Brain pericyte (primary cell): ENCODE data around the gene KLF7.

Experiments
- DNase-seq: peaks from one replicate; pipeline ENCODE4 v3.0.0-alpha.2; 2012; ENCODE audit warnings: low read depth, low spot score

Gene KLF7

GRCh38 chr2:207093234-207093633 lies 72.5 kb downstream of the KLF7 start:
- no peak for DNase-seq

- DNase-seq = no peak
These were observed 72.9 kb downstream of the KLF7 start for GRCh38 chr2:207092818-207093217.

- DNase-seq = no peak
These were observed 73.8 kb downstream of the KLF7 start for GRCh38 chr2:207091928-207092327.

DNA sequence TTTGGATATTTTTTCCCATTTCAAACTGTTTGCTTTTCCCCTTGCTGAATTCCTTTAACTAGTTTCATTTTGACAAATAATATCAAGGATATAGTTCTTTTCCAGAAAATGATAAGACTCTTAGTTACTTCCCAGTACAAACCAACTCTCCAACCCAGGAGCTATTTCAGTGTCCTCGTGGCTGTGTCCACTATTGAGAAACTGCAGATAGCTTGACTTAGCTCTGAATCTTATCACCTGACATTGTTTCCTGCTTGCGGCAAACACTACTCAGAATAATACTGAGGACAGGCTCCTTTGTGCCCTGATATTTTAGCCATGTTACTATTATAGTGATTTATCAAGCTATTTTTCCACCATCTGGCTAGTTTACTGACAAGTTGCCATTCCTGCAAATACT lies 74.6 kb downstream of the KLF7 start:
- no peak for DNase-seq

GRCh38 chr2:207090389-207090788 lies 75.4 kb downstream of the KLF7 start:
- DNase-seq = no peak

DNA sequence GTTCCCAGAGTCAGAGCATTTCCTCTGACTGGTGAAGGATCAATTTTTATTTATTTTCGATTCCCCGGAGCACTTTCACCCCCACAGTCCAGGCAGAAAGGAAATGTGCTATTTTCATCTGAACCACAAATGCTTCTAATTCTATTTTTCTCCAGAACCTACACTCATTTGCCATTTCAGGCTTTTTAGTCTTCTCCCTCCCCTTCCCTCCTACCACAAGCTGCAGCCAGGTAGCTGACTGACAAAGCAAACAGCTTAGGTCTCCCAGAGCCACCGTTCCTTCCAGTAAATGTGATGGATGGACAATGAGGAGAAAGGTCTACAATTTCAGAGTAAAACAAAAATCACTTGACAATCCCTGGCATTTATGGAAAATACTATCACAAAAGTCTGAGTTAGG lies 76.9 kb downstream of the KLF7 start:
- no peak for DNase-seq

DNA sequence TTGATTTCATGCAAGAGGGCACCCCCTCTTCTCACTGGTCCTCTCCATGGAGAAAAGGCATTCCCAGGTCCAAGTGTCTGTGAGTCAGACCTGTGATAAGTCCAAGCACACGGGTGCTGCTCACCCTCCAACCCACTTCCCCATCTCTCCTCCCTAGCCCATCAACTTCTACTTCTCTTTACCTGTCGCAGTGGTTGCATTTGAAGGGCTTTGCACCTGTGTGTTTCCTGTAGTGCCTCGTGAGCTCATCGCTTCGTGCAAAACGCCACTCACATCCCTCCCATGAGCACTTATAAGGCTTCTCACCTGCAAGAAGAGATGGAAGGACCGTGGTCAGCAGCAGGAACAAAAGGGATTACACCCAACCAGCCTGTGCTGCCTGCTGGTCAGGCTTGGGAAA lies 77.5 kb downstream of the KLF7 start:
- DNase-seq = no peak

DNA sequence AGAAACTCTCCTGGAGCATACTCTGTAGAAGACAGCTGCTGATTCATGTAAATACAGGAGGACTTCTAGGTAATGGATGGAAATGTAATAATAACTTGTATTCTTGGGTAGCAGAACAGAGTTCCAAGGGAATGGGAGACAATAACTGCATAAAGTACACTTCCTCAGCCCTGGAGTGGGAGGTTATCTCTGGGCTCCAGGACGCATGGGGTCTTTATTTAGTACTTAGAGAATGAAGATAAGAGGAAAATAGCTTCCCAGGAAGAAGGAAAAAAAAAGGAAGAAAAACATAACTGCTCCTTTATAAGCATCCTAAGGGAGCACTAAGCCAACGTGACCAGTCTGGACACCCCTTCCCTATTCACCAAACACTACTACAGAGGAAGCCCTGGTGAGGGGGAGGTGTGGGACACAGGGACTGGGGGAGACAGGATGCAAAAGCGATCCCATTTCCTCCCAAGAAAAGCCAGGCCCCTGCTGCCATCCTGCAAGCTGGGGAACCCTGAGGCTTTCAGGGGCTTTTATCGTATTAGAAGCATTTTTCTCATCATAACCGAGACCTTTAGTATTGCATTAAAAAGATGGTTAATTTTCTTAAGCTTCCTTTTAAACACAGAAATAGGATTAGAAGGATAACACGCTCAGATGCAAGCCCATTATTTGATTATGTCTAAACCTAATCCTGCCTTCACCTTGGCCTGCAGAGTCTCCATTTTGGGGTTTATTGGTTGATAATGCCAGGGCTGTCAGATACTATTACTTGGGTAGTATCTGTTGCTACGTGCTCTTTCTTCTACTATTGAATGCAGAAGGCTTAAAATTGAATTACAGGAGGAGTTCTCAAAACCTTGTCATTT lies 78.5 kb downstream of the KLF7 start:
- DNase-seq = no peak

DNA sequence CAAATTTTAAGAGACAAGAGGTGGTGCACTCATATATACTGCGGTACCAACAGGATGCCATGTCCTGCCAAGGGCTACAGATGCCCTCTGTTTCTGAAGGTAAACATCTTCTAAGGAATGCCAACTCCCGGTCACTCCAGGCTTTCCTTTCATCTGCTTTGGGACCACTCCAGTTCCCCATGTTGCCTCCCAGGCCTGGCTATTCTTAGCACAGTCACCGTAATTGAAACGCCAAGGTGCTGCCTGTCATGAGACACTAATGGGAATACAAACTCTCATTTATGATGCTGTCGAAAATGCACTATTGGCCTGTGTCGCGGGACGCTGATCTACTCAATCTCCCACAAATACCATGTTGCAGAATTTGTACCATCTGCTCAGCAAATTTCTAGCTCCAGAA lies 79.6 kb downstream of the KLF7 start:
- DNase-seq = no peak

GRCh38 chr2:207085110-207085509 lies 80.6 kb downstream of the KLF7 start:
- no peak for DNase-seq

GRCh38 chr2:207083361-207084110 lies 82.2 kb downstream of the KLF7 start:
- DNase-seq = no peak

- DNase-seq = peak; percentile 57
These were observed 83.1 kb downstream of the KLF7 start for GRCh38 chr2:207082619-207083018.

DNA sequence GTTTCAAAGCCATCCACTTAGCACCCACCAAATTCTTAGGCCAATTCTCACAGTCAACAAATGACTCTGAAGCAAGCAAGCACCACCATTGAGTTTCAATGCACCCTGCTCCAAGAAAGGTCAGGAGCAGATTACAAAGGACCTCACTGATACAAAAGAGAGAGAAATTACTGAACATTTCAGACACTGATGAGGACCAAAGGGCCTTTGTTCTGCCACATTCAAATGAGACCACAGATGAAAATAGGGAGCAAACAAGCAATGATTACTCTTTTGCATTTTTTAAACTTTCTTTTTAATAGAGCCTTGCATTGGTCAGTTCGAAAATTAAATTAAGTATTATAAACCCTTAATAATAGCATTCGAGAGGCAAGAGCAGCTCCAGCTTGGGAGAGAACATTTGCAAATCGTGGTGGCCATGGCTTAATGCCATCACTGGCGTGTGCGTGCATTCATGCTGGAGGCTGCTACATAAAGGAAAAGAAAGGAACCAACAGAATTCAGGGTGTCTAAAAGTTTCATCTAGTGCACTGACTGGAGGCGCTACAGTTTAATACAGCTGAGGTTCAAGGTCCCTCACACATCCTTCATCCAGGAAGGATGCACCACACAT lies 87.5 kb downstream of the KLF7 start:
- no peak for DNase-seq

DNA sequence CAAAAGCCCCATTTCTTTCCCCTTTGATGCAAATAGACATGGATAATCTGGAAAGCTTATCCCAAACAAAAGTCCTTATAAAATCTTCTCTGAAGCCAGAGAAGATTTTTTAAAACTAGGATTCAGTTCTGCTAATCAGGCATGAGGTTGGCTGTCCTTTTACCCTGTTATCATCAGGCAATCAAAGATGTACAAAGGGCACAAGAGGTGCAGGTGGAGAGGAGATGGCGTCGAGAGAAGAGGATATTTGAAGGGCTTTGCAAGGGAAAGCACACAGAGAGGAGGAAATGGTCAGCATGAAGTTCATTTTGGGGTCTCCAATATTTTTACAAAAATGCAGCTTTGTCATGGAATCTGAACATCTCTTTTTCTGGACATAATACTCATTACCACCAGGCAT lies 88.5 kb downstream of the KLF7 start:
- DNase-seq = no peak

DNA sequence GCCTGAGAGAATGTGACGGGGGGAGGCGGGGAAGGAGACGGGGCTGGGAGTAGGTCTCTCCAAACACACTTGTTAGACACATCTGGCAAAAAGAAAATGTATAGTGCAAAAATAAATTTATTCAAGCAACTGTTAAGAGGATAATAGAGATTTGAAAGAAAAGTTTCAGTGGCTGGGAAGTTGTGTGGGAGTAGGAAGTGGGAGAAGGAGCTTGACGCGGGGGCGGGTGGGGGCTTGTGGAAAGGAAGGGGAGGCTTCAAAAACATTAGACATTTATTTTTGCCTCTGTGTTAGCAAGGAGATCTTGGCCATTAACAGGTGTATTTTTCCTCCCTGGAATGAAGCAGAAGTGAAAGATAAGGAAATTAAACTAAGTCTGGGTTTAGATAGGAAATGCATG lies 90.3 kb downstream of the KLF7 start:
- DNase-seq = no peak

GRCh38 chr2:207073801-207074678 lies 91.7 kb downstream of the KLF7 start:
- no peak for DNase-seq

DNA sequence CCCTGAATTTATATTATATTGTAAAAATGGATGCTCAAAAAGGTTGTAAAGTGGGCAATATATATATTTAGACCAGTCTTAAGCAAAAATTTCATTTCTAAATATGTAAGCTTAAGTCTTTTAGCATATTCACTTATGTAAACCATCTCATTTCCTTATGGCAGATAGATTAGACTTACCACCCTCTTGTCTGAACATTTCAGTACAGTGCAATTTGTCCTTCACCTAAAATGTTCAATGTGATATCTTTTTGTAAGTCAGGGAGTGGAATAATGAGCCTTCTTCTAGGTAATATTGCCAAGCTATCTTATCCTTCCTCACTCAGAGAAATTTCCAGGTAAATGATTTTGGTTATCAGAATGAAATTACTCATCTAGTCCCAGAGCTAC lies 92.3 kb downstream of the KLF7 start:
- no peak for DNase-seq

DNA sequence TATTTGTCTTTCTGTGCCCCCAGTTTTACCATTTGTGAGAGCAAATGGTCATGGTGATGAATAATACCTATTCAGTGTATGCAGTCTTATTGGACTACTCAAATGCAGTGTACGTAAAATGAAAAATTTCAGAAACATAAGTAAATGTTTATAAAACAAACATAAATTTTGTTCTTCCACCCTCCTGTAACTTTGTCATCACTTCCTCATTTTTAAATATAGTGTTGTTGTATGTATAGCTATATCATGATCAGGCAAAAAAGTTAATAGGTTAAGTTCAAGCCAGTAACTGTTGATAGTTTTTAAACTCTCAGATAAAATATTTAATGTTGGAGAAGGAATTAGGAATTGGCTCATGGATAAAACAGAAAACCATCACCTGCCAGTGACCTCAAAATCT lies 93.2 kb downstream of the KLF7 start:
- no peak for DNase-seq

- DNase-seq = no peak
These were observed 93.9 kb downstream of the KLF7 start for GRCh38 chr2:207071820-207072219.

DNA sequence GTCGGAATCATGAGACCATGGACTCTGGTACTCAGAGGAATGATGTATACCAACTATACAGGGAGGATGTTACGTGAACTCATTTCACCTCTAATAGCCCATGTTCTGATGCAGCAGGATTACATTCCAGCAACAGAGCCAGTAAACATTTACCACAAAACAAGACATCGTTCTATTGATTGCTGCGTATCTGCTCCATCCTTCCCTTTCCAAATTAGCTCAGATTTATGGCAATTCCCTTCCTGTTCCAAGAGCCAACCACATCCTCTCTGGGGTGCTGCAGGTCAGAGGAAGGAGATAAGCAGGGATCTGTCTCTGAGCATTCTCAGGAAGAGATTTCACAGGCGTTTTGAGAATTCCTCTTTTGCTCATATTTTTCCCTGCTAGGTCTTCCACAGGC lies 98.3 kb downstream of the KLF7 start:
- DNase-seq = no peak

- DNase-seq = no peak
These were observed 98.8 kb downstream of the KLF7 start for GRCh38 chr2:207066791-207067460.
